CD14-positive monocyte (primary cell): Measurements from ENCODE around the gene DDX42. TPM values are rescaled to one million over a fixed set of nuclear protein-coding genes. Genes with fewer than 3 reads are reported as not detected.

Experiments used
- DNase-seq, 3 donors: peaks; one replicate each; pipeline ENCODE4 v3.0.0-alpha.2; 2011 to 2022
- H2AFZ ChIP-seq: 2 replicates; pipeline ENCODE4 v1.6.0; 2012; ENCODE audit warnings: mild to moderate bottlenecking, low read depth, low read length, inconsistent platforms; ENCODE audit not compliant: insufficient read depth, poor library complexity, severe bottlenecking
- H3K27ac ChIP-seq, 2 donors: 1 replicate in 1 of 2; 2 replicates in 1 of 2; pipeline ENCODE4 v1.5.1; 2012 to 2013; ENCODE audit warnings: low read length in 2 of 2, control low read depth in 1 of 2, inconsistent platforms in 1 of 2, low read depth in 1 of 2, mild to moderate bottlenecking in 1 of 2
- H3K27me3 ChIP-seq, 2 donors: one replicate each; pipeline versions ENCODE4 v1.6.0 to v1.6.1; 2011 to 2013; ENCODE audit warnings: low read length in 2 of 2; ENCODE audit not compliant: control insufficient read depth in 2 of 2, insufficient read depth in 2 of 2
- H3K36me3 ChIP-seq, 2 donors: replicated peaks in 1 of 2; 1 replicate in 1 of 2; 2 replicates in 1 of 2; pipeline versions ENCODE4 v1.5.1 to v1.6.1; 2012 to 2013; ENCODE audit warnings: low read length in 2 of 2, control low read depth in 1 of 2, inconsistent platforms in 1 of 2, mild to moderate bottlenecking in 1 of 2; ENCODE audit not compliant: insufficient read depth in 2 of 2, control insufficient read depth in 1 of 2
- H3K4me1 ChIP-seq, 2 donors: 1 replicate in 1 of 2; 2 replicates in 1 of 2; pipeline versions ENCODE4 v1.5.1 to v1.6.1; 2012 to 2013; ENCODE audit warnings: low read length in 2 of 2, control low read depth in 1 of 2, inconsistent platforms in 1 of 2, mild to moderate bottlenecking in 1 of 2, moderate library complexity in 1 of 2; ENCODE audit not compliant: insufficient read depth in 2 of 2, control insufficient read depth in 1 of 2
- H3K4me2 ChIP-seq: replicated peaks from 2 replicates; pipeline ENCODE3; 2012; ENCODE audit warnings: low read length, moderate library complexity, mild to moderate bottlenecking; ENCODE audit not compliant: poor library complexity, severe bottlenecking; ENCODE audit errors: extremely low read depth
- H3K4me3 ChIP-seq, 3 experiments: fragments of 200-600 bp in 1 of 3; sonication (generic) in 1 of 3; replicated peaks in 1 of 3; 1 replicate in 2 of 3; 2 replicates in 1 of 3; pipeline ENCODE4 v1.5.1; 2011 to 2013; ENCODE audit warnings: low read length in 3 of 3, mild to moderate bottlenecking in 3 of 3, control low read depth in 2 of 3, low read depth in 2 of 3, inconsistent platforms in 1 of 3, moderate library complexity in 1 of 3
- H3K79me2 ChIP-seq: 2 replicates; pipeline ENCODE4 v1.6.0; 2012; ENCODE audit warnings: mild to moderate bottlenecking, control low read depth, inconsistent platforms, low read length, moderate library complexity; ENCODE audit not compliant: insufficient read depth
- H3K9ac ChIP-seq: 2 replicates; pipeline ENCODE4 v1.6.0; 2017; ENCODE audit warnings: low read length, mild to moderate bottlenecking; ENCODE audit not compliant: insufficient read depth, poor library complexity, severe bottlenecking
- H3K9me3 ChIP-seq, 2 donors: replicated peaks in 1 of 2; 1 replicate in 1 of 2; 2 replicates in 1 of 2; pipeline versions ENCODE4 v1.5.1 to v1.6.1; 2012 to 2013; ENCODE audit warnings: low read length in 2 of 2, control low read depth in 1 of 2; ENCODE audit not compliant: control insufficient read depth in 1 of 2, insufficient read depth in 1 of 2
- H4K20me1 ChIP-seq: 2 replicates; pipeline ENCODE4 v1.6.0; 2012; ENCODE audit warnings: mild to moderate bottlenecking, low read length, control low read depth, moderate library complexity; ENCODE audit not compliant: insufficient read depth
- H3K27ac Mint-ChIP-seq, 7 donors: one replicate each; pipeline ENCODE4 v1.8.0; 2020; ENCODE audit warnings: mild to moderate bottlenecking in 7 of 7, mixed read lengths in 7 of 7, moderate library complexity in 6 of 7, inconsistent platforms in 2 of 7
- H3K27me3 Mint-ChIP-seq, 3 donors: one replicate each; pipeline ENCODE4 v1.8.0; 2021 to 2022; ENCODE audit warnings: low read depth in 3 of 3, mild to moderate bottlenecking in 3 of 3, mixed read lengths in 3 of 3, moderate library complexity in 3 of 3, inconsistent platforms in 1 of 3
- H3K36me3 Mint-ChIP-seq, 2 donors: one replicate each; pipeline ENCODE4 v1.8.0; 2020; ENCODE audit warnings: mixed read lengths in 2 of 2, inconsistent platforms in 1 of 2, mild to moderate bottlenecking in 1 of 2
- H3K4me1 Mint-ChIP-seq: one replicate; pipeline ENCODE4 v1.8.0; 2020; ENCODE audit warnings: mild to moderate bottlenecking, mixed read lengths
- H3K4me3 Mint-ChIP-seq, 2 donors: one replicate each; pipeline ENCODE4 v1.8.0; 2020; ENCODE audit warnings: mild to moderate bottlenecking in 2 of 2, mixed read lengths in 2 of 2, moderate library complexity in 1 of 2
- H3K9me3 Mint-ChIP-seq, 7 donors: one replicate each; pipeline ENCODE4 v1.8.0; 2020 to 2022; ENCODE audit warnings: mixed read lengths in 7 of 7, mild to moderate bottlenecking in 6 of 7, moderate library complexity in 6 of 7, inconsistent platforms in 2 of 7
- CTCF ChIP-seq: fragments of 200-600 bp; IDR thresholded peaks from one replicate; pipeline ENCODE4 v1.8.0; 2022; ENCODE audit warnings: antibody characterized with exemption, mild to moderate bottlenecking
- WGBS: methylation state at CpG from one replicate; pipeline ENCODE4 v1.1.5; 2013; ENCODE audit warnings: missing lambda C conversion rate; ENCODE audit not compliant: insufficient coverage; 5-methylcytosine and 5-hydroxymethylcytosine counted together
- intact Hi-C, 2 donors: fragments of 100-400 bp; cut with micrococcal nuclease; formaldehyde crosslinking; loops; one replicate each; pipeline versions ENCODE4 v1.15.0 to v1.15.1; 2023
- polyA plus RNA-seq, 3 donors: library from polyadenylated mRNA; depleted of rRNA in 1 of 3; unstranded in 2 of 3; stranded (reverse) in 1 of 3; fragments of 300-500 nt in 2 of 3; fragments of >200 nt in 1 of 3; fragmentation: Illumina TruSeq in 2 of 3; gene quantifications; 1 replicate in 2 of 3; 2 replicates in 1 of 3; pipeline ENCODE4 v1.2.3, GENCODE V29; 2012 to 2021

DDX42 gene
- polyA plus RNA-seq, 3 donors, result 3.1 to 89.2 (median 5.3) TPM

DNA sequence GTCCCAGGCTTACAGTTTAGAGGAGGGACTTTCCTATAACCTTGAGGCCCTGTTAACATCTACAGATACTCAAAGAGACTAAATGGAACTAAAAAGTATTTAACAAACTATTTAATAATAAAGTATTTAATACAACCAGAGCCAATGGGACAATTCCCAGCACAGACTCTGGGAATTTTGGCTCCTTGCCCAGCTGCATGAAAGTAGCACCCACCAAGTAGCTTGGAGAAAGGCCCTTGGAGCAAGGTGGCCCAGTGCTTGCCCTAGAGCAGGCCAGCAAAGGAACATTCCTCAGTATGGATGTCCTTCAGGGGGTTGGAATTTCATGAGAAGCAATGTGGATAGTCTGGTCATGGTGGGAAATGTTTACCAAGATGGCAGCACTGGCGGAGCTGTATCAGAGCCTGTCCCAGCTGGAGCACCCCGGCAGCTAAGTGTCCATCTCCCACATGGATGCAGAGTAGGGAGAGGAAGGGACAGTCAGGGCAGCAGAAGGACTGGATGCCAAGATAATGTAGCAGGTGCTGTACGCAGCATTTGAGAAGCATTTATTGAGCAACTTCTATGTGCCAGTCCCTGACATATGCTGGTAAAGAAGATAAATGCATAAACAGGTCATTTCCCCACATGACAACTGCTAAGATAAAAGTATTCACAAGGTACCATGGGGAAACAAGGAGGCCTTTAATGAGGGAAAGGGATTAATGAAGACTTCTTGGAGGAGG lies 73.7 kb downstream of the DDX42 start:
- Histone ChIP-seq H3K4me3 (no peak overlapping the region), H2AFZ (no peak overlapping the region), H3K4me1 (peaks cover 18% of the 10 kb centered on the region in 2 donors), H4K20me1 (no peaks in the 10 kb centered on the region), H3K9ac (no peak overlapping the region), H3K27me3 (no peaks in the 10 kb centered on the region), H3K9me3 (peaks cover 0 to 6% of the 10 kb centered on the region in 2 donors), H3K27ac (no peak overlapping the region), H3K4me2 (no peak overlapping the region), H3K36me3 (no peaks in the 10 kb centered on the region), H3K79me2 (no peaks in the 10 kb centered on the region)
- H3K9me3 Mint-ChIP-seq, result peaks cover 3 to 14% (median 10%) of the 10 kb centered on the region in 7 donors
- no peak overlapping the region for H3K4me3 Mint-ChIP-seq
- H3K4me1 Mint-ChIP-seq, result peaks cover 22% of the 10 kb centered on the region
- peak overlapping the region in 1 of 7 donors; percentile 53 for H3K27ac Mint-ChIP-seq
- peaks cover 4 to 7% (median 5%) of the 10 kb centered on the region in 3 donors for H3K27me3 Mint-ChIP-seq
- 50% methylated on average over 2 of the region's 3 CpGs for WGBS
- peaks cover 0 to 11% of the 10 kb centered on the region in 2 donors for H3K36me3 Mint-ChIP-seq
- TF ChIP-seq CTCF, result no peak
- intact Hi-C loops, result no loop called here
- DNase-seq, result no peak

DNA sequence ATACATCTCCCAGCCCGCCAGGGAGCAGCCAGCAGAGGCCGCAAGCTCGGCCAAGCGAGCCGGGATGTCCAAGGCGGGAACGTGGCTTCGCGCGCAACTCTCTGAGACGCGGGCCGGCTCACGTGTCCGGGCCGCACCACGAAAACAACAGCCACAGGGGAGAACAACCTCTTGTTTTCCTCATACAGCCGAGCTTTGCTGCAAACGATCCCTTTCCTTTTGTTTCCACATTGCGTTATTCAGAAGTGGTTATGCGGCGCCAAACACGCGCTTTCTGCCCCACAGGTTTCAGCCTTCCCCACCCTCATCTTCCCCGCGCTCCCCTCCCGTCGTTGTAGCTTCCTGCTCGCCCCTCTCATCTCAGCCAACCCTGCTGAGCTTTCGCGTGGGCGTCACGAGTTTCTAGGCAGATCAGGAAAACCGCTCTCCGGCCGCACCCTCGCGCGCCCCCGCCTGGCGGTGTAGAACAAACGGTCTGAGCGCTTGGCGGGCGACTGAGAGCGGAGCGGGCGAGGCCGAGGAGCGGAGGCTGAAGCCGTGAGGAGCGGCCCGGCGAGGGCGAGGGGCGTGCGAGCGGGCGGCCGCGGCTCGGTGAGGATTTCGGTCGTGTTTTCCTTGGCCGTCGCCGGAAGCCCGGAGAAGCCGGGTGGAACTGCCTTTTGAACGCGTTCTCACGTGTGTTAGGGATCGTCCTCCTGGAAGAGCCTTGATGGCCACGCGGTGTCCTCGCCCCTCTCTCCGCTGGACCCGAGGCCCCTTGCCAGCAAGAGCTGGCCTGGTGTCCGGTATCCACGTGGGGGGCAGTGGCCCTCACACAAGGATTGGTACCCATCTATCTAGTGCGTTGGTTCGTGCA lies 75.1 kb downstream of the DDX42 start:
- H3K36me3 Mint-ChIP-seq, result peaks cover 0 to 11% of the 10 kb centered on the region in 2 donors
- TF ChIP-seq CTCF, result peak; percentile 80
- peaks cover 8 to 11% of the 10 kb centered on the region in 2 donors for H3K4me1 ChIP-seq
- peaks cover 4 to 10% (median 5%) of the 10 kb centered on the region in 3 donors for H3K27me3 Mint-ChIP-seq
- H3K4me3 Mint-ChIP-seq, result peak overlapping the region; percentile 68 to 96
- H3K4me3 ChIP-seq, result peak overlapping the region in 2 of 3 experiments; percentile 26 to 49
- peak overlapping the region; percentile 60 for H3K4me2 ChIP-seq
- peaks cover 0 to 6% of the 10 kb centered on the region in 2 donors for H3K9me3 ChIP-seq
- H3K9me3 Mint-ChIP-seq, result peaks cover 3 to 14% (median 10%) of the 10 kb centered on the region in 7 donors
- no peaks in the 10 kb centered on the region for H3K79me2 ChIP-seq
- H4K20me1 ChIP-seq, result no peaks in the 10 kb centered on the region
- H3K27ac Mint-ChIP-seq, result peak overlapping the region; percentile 89 to 100 (median 99)
- no peaks in the 10 kb centered on the region for H3K27me3 ChIP-seq
- 22% methylated on average over 82 of the region's 82 CpGs for WGBS
- H2AFZ ChIP-seq, result peak overlapping the region; percentile 76
- H3K27ac ChIP-seq, result peak overlapping the region; percentile 45 to 65
- intact Hi-C loops, result no loop called here
- H3K9ac ChIP-seq, result peak overlapping the region; percentile 49
- peaks cover 12% of the 10 kb centered on the region for H3K4me1 Mint-ChIP-seq
- H3K36me3 ChIP-seq, result no peaks in the 10 kb centered on the region
- peak; percentile 93 to 94 (median 94) for DNase-seq
